PC-9 (cell line): ENCODE results near the gene MELK. TPM values are rescaled to one million over a fixed set of nuclear protein-coding genes. Genes with fewer than 3 reads are reported as not detected.

Experiments
- BruUV-seq: library from RNA; stranded (reverse); fragments of 400-500 nt; replicated peaks from 2 replicates; lab custom pipeline; 2021; lab: Mats Ljungman, UMichigan
- CTCF ChIA-PET: fragments of 300-600 bp; sonication (Branson Sonifier 250); formaldehyde crosslinking; loops from one replicate; lab custom pipeline; 2022; ENCODE audit warnings: antibody characterized with exemption; lab: Charles Lee
- POLR2A ChIA-PET: fragments of 300-600 bp; sonication (Branson Sonifier 250); formaldehyde crosslinking; loops from one replicate; lab custom pipeline; 2022; ENCODE audit warnings: antibody characterized with exemption; ENCODE audit not compliant: unreplicated experiment; lab: Charles Lee
- DNase-seq, 2 experiments: peaks; one replicate each; pipeline versions ENCODE4 v3.0.0 to v3.0.0-alpha.2; 2015 to 2022; ENCODE audit warnings: mixed read lengths in 1 of 2
- H2AFZ ChIP-seq: fragments of 200-600 bp; sonication (generic); 2 replicates; pipeline ENCODE4 v1.8.1; 2017; ENCODE audit warnings: antibody characterized with exemption
- H3F3A ChIP-seq: fragments of 200-600 bp; sonication (generic); 2 replicates; pipeline ENCODE4 v1.8.1; 2017; ENCODE audit warnings: antibody characterized with exemption, mild to moderate bottlenecking, low read depth; ENCODE audit not compliant: insufficient read depth
- H3K27ac ChIP-seq: fragments of 200-600 bp; sonication (generic); 2 replicates; pipeline ENCODE4 v1.6.1; 2016; ENCODE audit warnings: mixed run types
- H3K27me3 ChIP-seq: fragments of 200-600 bp; sonication (generic); 2 replicates; pipeline ENCODE4 v1.6.1; 2016; ENCODE audit warnings: low read depth, mixed run types; ENCODE audit not compliant: insufficient read depth
- H3K36me3 ChIP-seq: fragments of 200-600 bp; sonication (generic); 2 replicates; pipeline ENCODE4 v1.6.1; 2016; ENCODE audit warnings: low read depth, mixed run types
- H3K4me1 ChIP-seq: fragments of 200-600 bp; sonication (generic); replicated peaks from 2 replicates; pipeline ENCODE4 v1.6.1; 2016; ENCODE audit warnings: mixed run types; ENCODE audit not compliant: insufficient read depth
- H3K4me2 ChIP-seq: fragments of 200-600 bp; sonication (generic); 2 replicates; pipeline ENCODE4 v1.6.1; 2017; ENCODE audit warnings: mixed run types
- H3K4me3 ChIP-seq: fragments of 200-600 bp; sonication (generic); 2 replicates; pipeline ENCODE4 v1.6.1; 2016; ENCODE audit warnings: mixed run types
- H3K79me2 ChIP-seq: fragments of 200-600 bp; sonication (generic); 2 replicates; pipeline ENCODE4 v1.6.1; 2017; ENCODE audit warnings: low read depth, mixed run types
- H3K9me2 ChIP-seq: fragments of 200-600 bp; sonication (generic); 2 replicates; pipeline ENCODE4 v1.8.1; 2017; ENCODE audit warnings: mild to moderate bottlenecking; ENCODE audit not compliant: insufficient read depth
- H3K9me3 ChIP-seq: fragments of 200-600 bp; sonication (generic); 2 replicates; pipeline ENCODE4 v1.8.1; 2016; ENCODE audit warnings: low read depth; ENCODE audit not compliant: insufficient read depth
- H4K20me1 ChIP-seq: fragments of 200-600 bp; sonication (generic); 2 replicates; pipeline ENCODE4 v1.8.1; 2017; ENCODE audit not compliant: insufficient read depth
- EZH2 ChIP-seq: fragments of 200-600 bp; sonication (generic); IDR thresholded peaks from 2 replicates; pipeline ENCODE4 v1.8.0; 2017; ENCODE audit warnings: antibody characterized with exemption, low read depth
- intact Hi-C: fragments of 100-400 bp; cut with micrococcal nuclease; formaldehyde crosslinking; loops from one replicate; pipeline ENCODE4 v1.10.0; 2022; ENCODE audit not compliant: unreplicated experiment
- total RNA-seq: library from RNA; stranded (reverse); gene quantifications from 2 replicates; pipeline ENCODE4 v1.2.3, GENCODE V29; 2021
- TF ChIP-seq, protein P1 (sequence below): fragments of 200-600 bp; sonication (generic); conservative IDR thresholded peaks from 2 replicates; pipeline ENCODE4 v1.6.1; 2017; ENCODE audit warnings: mixed run types, antibody characterized with exemption, mild to moderate bottlenecking, moderate library complexity

Gene MELK
- total RNA-seq, 1 experiment from 2014 or later, result 48.1 TPM

GRCh38 chr9:36720043-36720442 lies 147.3 kb downstream of the MELK start:
- H2AFZ ChIP-seq, result no peak overlapping the region
- no peak overlapping the region for H3K27ac ChIP-seq
- no peak overlapping the region for H3K4me3 ChIP-seq
- intact Hi-C loops, result no loop called here
- no peaks in the 10 kb centered on the region for H3K9me2 ChIP-seq
- H3K36me3 ChIP-seq, result no peaks in the 10 kb centered on the region
- ChIA-PET CTCF (no interaction called here), POLR2A (no interaction called here)
- no peak overlapping the region for H3K4me2 ChIP-seq
- H3K27me3 ChIP-seq, result 0 out of 2 replicates have a peak, but pooled peaks cover 9% of the 10 kb centered on the region
- BruUV-seq, result no TSS peak
- no peaks in the 10 kb centered on the region for H3K79me2 ChIP-seq
- H4K20me1 ChIP-seq, result no peaks in the 10 kb centered on the region
- no peaks in the 10 kb centered on the region for H3K4me1 ChIP-seq
- no peak for DNase-seq
- H3F3A ChIP-seq, result no peaks in the 10 kb centered on the region
- TF ChIP-seq, protein P1, sequence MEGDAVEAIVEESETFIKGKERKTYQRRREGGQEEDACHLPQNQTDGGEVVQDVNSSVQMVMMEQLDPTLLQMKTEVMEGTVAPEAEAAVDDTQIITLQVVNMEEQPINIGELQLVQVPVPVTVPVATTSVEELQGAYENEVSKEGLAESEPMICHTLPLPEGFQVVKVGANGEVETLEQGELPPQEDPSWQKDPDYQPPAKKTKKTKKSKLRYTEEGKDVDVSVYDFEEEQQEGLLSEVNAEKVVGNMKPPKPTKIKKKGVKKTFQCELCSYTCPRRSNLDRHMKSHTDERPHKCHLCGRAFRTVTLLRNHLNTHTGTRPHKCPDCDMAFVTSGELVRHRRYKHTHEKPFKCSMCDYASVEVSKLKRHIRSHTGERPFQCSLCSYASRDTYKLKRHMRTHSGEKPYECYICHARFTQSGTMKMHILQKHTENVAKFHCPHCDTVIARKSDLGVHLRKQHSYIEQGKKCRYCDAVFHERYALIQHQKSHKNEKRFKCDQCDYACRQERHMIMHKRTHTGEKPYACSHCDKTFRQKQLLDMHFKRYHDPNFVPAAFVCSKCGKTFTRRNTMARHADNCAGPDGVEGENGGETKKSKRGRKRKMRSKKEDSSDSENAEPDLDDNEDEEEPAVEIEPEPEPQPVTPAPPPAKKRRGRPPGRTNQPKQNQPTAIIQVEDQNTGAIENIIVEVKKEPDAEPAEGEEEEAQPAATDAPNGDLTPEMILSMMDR, result no peak
- no peak for TF ChIP-seq EZH2
- no peaks in the 10 kb centered on the region for H3K9me3 ChIP-seq

DNA sequence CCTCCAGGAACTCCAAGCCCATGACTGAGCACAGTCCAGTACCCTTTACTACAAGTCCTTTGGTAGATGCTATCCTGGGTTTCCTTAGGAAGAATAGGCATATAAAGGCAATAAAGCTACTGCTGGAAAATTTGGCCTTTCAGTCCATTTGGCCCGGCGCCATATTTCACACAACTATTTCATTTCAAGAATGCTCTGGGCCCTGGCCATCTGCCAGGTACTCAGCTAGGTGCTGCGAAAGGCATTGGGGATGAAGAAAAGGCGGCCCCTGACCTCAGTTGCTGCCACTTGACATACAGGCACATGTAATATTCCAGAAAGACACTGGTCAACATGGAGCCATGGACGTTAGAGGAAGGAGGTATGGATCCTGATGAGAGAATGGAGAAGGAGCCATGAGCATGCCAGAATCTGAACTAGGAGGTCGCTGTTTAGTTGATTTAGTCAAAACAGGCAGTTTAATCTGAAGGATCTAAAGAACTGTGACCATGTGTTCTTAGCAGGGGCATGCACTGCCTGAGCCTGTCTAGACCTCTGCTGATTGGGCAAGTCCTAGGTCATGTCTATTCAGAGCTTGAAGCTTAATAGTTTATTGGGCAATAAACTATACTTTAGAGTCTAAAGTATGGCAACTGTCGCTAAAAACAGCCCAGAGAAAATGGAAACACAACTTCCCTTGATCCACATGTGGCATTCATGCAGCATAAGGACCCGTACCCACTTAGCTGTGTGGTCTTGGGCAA lies 149.3 kb downstream of the MELK start:
- Histone ChIP-seq H3K27ac (no peak overlapping the region), H2AFZ (no peak overlapping the region), H3K9me2 (no peaks in the 10 kb centered on the region), H3K9me3 (no peaks in the 10 kb centered on the region), H3K4me2 (no peak overlapping the region), H3K4me1 (no peaks in the 10 kb centered on the region), H3F3A (no peaks in the 10 kb centered on the region), H4K20me1 (no peaks in the 10 kb centered on the region), H3K4me3 (no peak overlapping the region), H3K79me2 (no peaks in the 10 kb centered on the region), H3K27me3 (0 out of 2 replicates have a peak, but pooled peaks cover 2% of the 10 kb centered on the region), H3K36me3 (no peaks in the 10 kb centered on the region)
- POLR2A ChIA-PET, result no interaction called here
- TF ChIP-seq, protein P1, result no peak
- TF ChIP-seq EZH2, result no peak
- BruUV-seq, result no TSS peak
- intact Hi-C loops, result no loop called here
- peak in 1 of 2 experiments; percentile 19 for DNase-seq
- CTCF ChIA-PET, result no interaction called here

- Histone ChIP-seq H3K9me3 (no peaks in the 10 kb centered on the region), H4K20me1 (no peaks in the 10 kb centered on the region), H3K27me3 (no peaks in the 10 kb centered on the region), H3K4me1 (no peaks in the 10 kb centered on the region), H3K4me3 (no peak overlapping the region), H3K79me2 (no peaks in the 10 kb centered on the region), H3K4me2 (no peak overlapping the region), H3K36me3 (no peaks in the 10 kb centered on the region), H3K27ac (no peak overlapping the region), H2AFZ (no peak overlapping the region), H3K9me2 (no peaks in the 10 kb centered on the region), H3F3A (no peaks in the 10 kb centered on the region)
- TF ChIP-seq EZH2, result no peak
- TF ChIP-seq, protein P1, result no peak
- DNase-seq, result no peak
- CTCF ChIA-PET, result no interaction called here
- POLR2A ChIA-PET, result no interaction called here
- intact Hi-C loops, result no loop called here
- no TSS peak for BruUV-seq
Observed at GRCh38 chr9:36725777-36726356, 153.2 kb downstream of the MELK start.

Other genes starting within 250 kb of the MELK start
- gene RNF38, start 172.6 kb upstream of the MELK start, total RNA-seq, result 15.2 and 17.5 TPM in 2 replicates